T47D (cell line): Measurements from ENCODE around the gene FAM219B.

ENCODE experiments used
- DNase-seq, 2 experiments: peaks; one replicate each; pipeline versions ENCODE4 v3.0.0 to v3.0.0-alpha.2; 2011 to 2012; ENCODE audit warnings: low read depth in 1 of 2, low spot score in 1 of 2
- JUND ChIP-seq: IDR thresholded peaks from 2 replicates; pipeline ENCODE4 v1.6.1; 2012; ENCODE audit warnings: low read depth
- in situ Hi-C: cut with HindIII; loops from 2 replicates; pipeline ENCODE4 v1.10.0; 2016; ENCODE audit warnings: low sequenced_read_pairs, low pct_unique_long_range_greater_than_20kb

The FAM219B gene

GRCh38 chr15:74863239-74864056 is 43.2 kb downstream of the FAM219B start:
- in situ Hi-C loops = no loop called here
- no peak for DNase-seq
- no peak for TF ChIP-seq JUND

- in situ Hi-C loops = no loop called here
- TF ChIP-seq JUND = no peak
- no peak for DNase-seq
Measured at GRCh38 chr15:74858369-74858740, 48.3 kb downstream of the FAM219B start.

- peak in 1 of 2 experiments; percentile 33 for DNase-seq
- in situ Hi-C loops = no loop called here
- TF ChIP-seq JUND = no peak
Measured at GRCh38 chr15:74857671-74858368, 48.8 kb downstream of the FAM219B start.

GRCh38 chr15:74857082-74857655 is 49.5 kb downstream of the FAM219B start:
- no peak for DNase-seq
- in situ Hi-C loops = no loop called here

GRCh38 chr15:74856537-74856936 is 50.1 kb downstream of the FAM219B start:
- in situ Hi-C loops = no loop called here
- no peak for TF ChIP-seq JUND
- DNase-seq = no peak

More at GRCh38 chr15:74857082-74857655, 49.5 kb downstream of the FAM219B start:
- no peak for TF ChIP-seq JUND

GRCh38 chr15:74855857-74856256 is 50.8 kb downstream of the FAM219B start:
- no peak for TF ChIP-seq JUND
- DNase-seq = no peak

GRCh38 chr15:74854453-74855022 is 52.1 kb downstream of the FAM219B start:
- no peak for TF ChIP-seq JUND
- in situ Hi-C loops = no loop called here
- DNase-seq = no peak

More at GRCh38 chr15:74855857-74856256, 50.8 kb downstream of the FAM219B start:
- in situ Hi-C loops = no loop called here

- no peak for TF ChIP-seq JUND
- no peak for DNase-seq
- in situ Hi-C loops = no loop called here
Measured at GRCh38 chr15:74851960-74852359, 54.7 kb downstream of the FAM219B start.

- no peak for TF ChIP-seq JUND
- in situ Hi-C loops = no loop called here
- DNase-seq = no peak
Measured at GRCh38 chr15:74850393-74850792, 56.3 kb downstream of the FAM219B start.
